COLO829 (cell line): ENCODE data around the gene ANO4.
A peak's percentile ranks its signal among the peaks of the same experiment; 100 is the strongest.

Experiments
- DNase-seq: peaks from one replicate; pipeline ENCODE4 v3.0.0; 2012; ENCODE audit warnings: low spot score

The ANO4 gene

GRCh38 chr12:100794441-100795173 lies at the start of gene ANO4:
TSS of gene ANO4 (plus strand) at chr12:100794776. CDS start at chr12:100901786, 107,010 bp downstream.
- DNase-seq, result no peak

GRCh38 chr12:100745378-100746071 lies 49.1 kb upstream of the ANO4 start:
- DNase-seq, result no peak

GRCh38 chr12:100752841-100753240 lies 41.7 kb upstream of the ANO4 start:
- no peak for DNase-seq

GRCh38 chr12:100753837-100754236 lies 40.7 kb upstream of the ANO4 start:
- peak; percentile 17 for DNase-seq

GRCh38 chr12:100755186-100755585 lies 39.4 kb upstream of the ANO4 start:
- no peak for DNase-seq

- no peak for DNase-seq
Measured at GRCh38 chr12:100758083-100758482, 36.5 kb upstream of the ANO4 start.

- no peak for DNase-seq
Measured at GRCh38 chr12:100767371-100767770, 27.2 kb upstream of the ANO4 start.

GRCh38 chr12:100767950-100768349 lies 26.6 kb upstream of the ANO4 start:
- no peak for DNase-seq

- DNase-seq, result no peak
Measured at GRCh38 chr12:100778967-100779590, 15.5 kb upstream of the ANO4 start.

GRCh38 chr12:100789146-100789545 lies 5.4 kb upstream of the ANO4 start:
- no peak for DNase-seq

- DNase-seq, result no peak
Measured at GRCh38 chr12:100789975-100790374, 4.6 kb upstream of the ANO4 start.

- DNase-seq, result no peak
Measured at GRCh38 chr12:100790552-100790951, 4.0 kb upstream of the ANO4 start.

- peak; percentile 9 for DNase-seq
Measured at GRCh38 chr12:100793182-100793581, 1.4 kb upstream of the ANO4 start.

- no peak for DNase-seq
Measured at GRCh38 chr12:100795174-100795799, 711 bp downstream of the ANO4 start.

GRCh38 chr12:100795800-100796179 lies 1.2 kb downstream of the ANO4 start:
- DNase-seq, result no peak

GRCh38 chr12:100796621-100797020 lies 2.0 kb downstream of the ANO4 start:
- DNase-seq, result no peak

GRCh38 chr12:100797246-100797645 lies 2.7 kb downstream of the ANO4 start:
- DNase-seq, result no peak

- DNase-seq, result no peak
Measured at GRCh38 chr12:100797786-100798185, 3.2 kb downstream of the ANO4 start.

GRCh38 chr12:100798286-100799160 lies 3.9 kb downstream of the ANO4 start:
- no peak for DNase-seq

GRCh38 chr12:100799770-100800169 lies 5.2 kb downstream of the ANO4 start:
- DNase-seq, result no peak

GRCh38 chr12:100800723-100801122 lies 6.1 kb downstream of the ANO4 start:
- DNase-seq, result no peak

- no peak for DNase-seq
Measured at GRCh38 chr12:100801320-100801719, 6.7 kb downstream of the ANO4 start.
